GM18873 (cell line): ENCODE data around the gene UVSSA.
"Not testable (repeated sequence)": the region's sequence is repeated elsewhere in the genome, so short reads cannot be mapped to it uniquely, and the experiment has no call there.

Source experiments
- ATAC-seq: cut with Tn5 transposase; IDR thresholded peaks from one replicate; pipeline ENCODE4 v1.9.1; 2021; ENCODE audit warnings: mild to moderate bottlenecking, moderate library complexity, moderate number of reproducible peaks; ENCODE audit not compliant: unreplicated experiment, low FRiP score

UVSSA gene

DNA sequence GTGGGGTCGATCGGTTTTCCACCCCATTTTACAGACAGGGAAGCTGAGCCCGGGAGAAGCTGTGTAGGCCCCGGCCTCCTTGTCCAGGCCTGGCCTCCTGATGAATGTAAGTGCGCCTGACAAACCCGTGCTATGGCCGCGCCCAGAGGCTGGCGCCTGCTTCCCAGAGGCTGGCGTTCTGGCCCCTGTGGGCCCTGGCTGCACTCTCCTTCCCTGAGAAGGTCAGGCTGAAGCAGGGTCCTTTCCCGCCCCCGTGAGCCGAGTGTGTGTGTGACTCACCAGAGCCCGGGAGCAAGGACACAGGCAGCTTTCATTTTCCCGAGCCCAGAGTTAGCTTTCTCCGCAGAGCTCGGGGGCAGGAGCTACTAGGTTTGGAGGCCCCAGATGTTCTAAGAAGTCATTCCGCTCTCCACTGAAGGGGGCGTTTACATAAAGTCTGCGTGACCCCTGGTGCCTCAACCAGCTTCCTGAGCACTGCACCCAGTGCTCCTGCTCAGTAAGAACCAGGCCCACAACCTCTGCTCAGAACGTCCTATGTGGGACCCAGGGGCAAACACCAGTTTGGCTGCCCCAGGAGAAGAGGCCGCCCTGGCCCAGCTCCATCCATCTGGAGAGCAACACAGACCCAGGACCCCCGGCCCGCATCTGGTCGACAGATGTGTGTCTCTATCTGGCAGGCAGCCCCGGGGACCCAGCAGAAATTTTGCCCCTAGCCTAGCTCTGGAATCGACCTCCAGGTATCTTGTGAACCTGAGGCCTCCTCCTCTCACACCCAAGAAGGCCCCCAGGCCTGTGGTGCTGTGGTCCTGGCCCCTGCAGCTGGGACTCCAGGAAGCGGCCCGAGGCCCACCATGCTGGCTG lies 13.6 kb downstream of the UVSSA start:
- no peak for ATAC-seq

DNA sequence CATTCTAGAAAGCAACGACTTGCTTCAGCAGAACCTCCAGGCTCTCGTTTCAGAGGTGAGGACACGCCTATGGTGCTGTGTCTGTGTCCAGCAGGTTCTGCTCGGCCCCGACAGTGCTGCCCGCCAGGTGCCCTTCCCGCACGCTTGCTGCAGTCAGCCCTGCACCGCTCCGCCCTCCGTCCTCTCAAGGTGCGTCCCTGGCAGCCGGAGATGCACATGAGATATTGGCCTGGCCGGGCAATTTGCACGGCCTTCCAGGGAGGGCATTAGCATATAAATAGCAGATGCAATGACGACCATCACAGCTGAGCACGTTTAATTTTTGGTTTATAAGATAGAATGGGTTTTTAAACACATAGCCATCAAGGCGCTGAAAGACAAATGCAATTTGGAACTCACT lies 14.4 kb downstream of the UVSSA start:
- ATAC-seq = no peak

DNA sequence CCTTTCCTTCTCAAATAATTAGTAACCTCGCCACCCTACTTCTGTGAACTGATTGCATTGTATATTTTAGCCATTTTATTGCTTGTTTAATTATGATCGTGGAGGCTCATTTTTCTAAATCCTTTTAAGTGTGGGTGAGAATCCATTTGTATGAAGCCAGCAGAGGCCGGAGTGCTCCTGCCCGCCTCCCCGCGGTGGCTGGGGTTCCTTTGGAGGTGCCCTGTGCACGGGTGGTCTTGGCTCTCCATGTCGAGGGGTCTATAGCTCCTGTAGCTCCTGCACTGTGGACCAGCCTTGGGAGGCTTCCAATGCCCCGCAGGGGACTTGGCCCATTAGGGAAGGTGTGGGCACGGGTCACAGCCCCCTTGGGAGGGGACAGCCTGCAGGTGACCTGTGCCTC lies 15.0 kb downstream of the UVSSA start:
- ATAC-seq = no peak

DNA sequence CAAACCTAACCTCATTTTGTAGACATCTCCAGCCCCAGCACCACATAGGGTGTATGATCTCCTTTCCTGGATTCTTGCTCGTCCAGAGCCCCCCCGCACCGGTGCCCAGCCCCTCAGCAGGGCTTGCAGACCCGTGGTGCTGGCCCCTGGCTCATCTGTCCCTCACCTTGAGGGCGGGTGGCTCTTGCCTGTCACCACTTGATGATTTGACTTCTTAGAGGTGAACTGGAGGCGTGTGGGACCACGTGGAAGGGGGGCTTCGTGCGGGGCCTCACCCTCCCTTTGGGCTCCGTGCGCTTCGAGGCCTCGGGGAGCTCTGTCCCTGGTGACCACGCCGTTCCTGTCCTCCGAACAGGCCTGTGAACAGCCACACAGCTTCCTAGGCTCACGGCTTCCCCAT lies 15.5 kb downstream of the UVSSA start:
- no peak for ATAC-seq

DNA sequence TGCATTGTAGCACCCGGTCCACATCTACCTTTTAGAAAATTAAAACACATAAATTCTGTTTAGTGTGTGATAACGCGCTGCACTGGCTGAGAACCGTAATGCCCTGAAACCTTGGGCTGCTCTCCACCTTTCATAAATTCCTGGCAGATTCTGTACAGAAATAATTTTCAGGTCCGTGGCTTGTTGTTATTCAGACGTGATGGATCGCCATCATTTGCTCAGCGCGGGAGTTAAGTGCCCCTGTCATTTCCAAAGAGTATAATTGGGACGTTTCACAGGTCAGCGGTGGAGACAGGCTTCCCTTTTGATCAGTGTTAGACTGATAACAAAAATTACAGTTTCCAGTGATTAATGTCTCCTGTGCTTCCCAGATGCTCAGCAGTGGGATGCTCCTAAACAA lies 16.5 kb downstream of the UVSSA start:
- no peak for ATAC-seq

- ATAC-seq = no peak
Measured at GRCh38 chr4:1364217-1364616, 17.2 kb downstream of the UVSSA start.

GRCh38 chr4:1364748-1365147 lies 17.7 kb downstream of the UVSSA start:
- ATAC-seq = no peak

GRCh38 chr4:1365271-1366178 lies 18.5 kb downstream of the UVSSA start:
- no peak for ATAC-seq

- no peak for ATAC-seq
Measured at GRCh38 chr4:1366371-1367229, 19.6 kb downstream of the UVSSA start.

DNA sequence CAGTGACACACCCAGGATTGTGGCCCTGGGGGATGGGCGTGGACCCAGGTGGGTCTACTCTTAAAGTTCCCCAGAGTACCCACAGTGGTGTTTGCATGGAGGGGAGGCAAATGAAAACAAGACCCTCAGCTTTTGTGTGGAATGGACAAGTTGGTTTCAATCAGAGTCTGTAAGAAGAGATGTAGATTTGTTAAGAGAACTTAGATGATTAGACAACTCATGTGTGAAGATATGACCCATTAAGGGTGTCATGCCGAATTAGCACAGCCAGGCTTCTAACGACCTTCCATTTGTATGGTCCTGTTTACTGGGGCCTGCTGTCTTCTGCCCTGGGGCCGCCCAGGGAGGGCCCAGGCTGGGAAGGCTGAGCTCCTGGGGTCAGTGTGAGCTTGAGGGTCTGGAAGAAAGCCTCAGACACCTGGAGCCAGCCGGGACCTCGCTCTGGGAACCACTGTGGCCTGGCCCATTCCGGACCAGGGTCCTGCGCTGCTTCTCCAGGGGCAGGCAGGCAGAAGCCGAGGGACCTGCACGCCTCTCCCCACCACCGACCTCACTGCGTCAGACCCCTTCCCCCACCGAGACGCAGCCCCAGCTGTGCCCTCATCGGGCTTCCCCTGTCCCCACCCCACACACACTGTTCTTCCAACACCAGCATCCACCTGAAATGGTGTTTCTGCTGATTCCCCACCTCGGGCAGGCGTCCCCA lies 20.4 kb downstream of the UVSSA start:
- ATAC-seq = no peak

GRCh38 chr4:1367936-1368289 lies 20.9 kb downstream of the UVSSA start:
- ATAC-seq = no peak

DNA sequence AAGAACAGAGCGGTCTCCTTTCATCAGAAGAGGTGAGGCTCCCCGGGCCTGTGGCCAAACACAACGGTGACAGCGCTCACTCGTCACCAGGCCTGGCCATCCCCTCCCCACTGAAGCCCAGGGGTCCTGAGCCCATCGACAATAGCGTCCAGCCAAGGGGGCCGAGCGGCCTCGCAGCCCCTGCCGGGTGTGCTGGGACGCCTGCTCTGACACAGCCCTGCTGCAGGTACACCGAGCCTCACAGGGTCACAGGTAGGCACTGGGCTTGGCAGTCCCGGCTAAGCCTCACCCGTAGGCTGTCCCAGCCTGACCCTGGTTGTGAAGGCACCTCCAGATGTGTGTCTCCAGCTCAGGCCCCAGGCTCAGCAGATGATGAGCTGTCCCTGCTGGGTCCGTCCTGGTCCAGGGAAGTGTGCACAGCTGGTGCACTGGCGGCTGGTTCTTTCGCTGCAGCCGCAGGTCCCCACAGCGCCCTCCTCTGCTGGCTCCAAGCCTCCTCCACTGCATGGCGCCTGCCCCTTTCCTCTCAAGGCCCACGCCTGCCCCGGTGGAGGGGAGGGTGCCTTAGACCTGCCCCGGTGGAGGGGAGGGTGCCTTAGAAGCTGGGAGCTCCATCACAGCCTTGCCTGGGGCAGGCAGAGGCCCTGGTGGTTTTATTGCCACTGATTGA lies 21.5 kb downstream of the UVSSA start:
- no peak for ATAC-seq

GRCh38 chr4:1369091-1369450 lies 22.1 kb downstream of the UVSSA start:
- no peak for ATAC-seq

DNA sequence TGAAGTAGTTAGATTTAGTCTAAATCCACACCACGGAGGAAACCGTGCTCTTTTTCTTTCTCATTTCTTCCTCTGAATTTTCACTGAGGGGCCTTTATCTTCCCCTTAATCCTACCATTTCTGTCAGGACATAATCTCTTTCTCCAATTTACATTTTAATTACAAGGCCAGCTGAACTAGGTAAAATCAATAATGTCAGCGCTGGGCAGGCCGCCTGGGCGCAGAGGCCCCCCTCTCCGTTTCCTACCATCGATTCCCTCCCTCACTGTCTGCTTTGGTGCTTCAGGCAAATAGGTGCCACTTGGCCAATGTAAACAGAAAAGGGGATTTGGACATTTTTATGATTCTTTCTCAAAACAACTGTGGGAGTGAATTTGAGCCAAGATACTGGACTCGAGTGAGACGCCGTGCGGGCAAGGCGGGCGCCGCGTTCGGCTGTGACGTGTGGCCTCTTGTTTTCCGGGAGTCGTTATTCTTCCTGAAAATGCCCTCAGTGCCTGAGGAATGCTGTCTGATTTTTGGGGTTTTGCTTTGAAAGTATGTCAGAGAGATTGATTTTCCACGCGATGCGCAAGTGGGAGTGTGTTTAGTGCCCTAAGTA lies 22.6 kb downstream of the UVSSA start:
- no peak for ATAC-seq

GRCh38 chr4:1370321-1371124 lies 23.5 kb downstream of the UVSSA start:
- ATAC-seq = no peak

DNA sequence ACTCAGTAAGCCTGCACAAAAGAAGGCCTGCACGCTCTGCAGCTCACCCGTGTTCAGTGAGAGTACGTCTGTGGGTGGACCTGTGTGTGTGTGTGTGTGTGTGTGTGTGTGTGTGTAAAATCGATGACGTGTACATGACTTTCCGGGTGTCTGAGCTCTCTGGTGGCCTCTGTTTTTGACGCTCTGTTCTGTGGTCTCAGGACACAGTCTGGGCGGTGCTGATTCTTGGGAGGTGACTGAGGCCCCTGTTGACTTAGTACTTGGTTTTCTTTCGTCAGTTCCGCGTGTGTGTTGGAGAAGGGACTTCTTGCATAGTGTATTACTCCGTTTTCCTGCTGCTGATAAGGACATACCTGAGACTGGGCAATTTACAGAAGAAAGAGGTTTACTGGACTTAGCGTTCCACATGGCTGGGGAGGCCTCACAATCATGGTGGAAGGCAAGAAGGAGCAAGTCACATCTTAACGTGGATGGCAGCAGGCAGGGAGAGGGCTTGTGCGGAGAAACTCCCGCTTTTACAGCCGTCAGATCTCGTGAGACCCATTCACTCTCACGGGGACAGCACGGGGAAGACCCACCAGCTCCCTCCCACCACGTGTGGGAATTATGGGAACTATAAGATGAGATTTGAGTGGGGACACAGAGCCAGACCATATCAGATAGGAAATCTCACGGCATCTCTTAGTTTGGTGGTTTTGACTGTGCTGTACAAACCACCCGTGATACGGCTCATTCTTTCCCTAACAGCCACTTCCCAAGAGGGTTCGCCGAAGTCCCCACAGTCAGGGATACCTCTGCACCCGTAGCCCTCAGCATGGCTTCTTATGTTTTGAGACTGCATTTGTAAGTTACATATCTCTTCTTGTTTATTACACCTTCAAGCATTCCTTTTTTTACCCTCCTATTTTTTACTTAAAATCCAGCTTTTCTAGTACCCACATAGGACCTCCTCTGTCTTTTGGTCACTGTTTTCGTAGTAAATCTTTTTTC lies 24.5 kb downstream of the UVSSA start:
- no peak for ATAC-seq

DNA sequence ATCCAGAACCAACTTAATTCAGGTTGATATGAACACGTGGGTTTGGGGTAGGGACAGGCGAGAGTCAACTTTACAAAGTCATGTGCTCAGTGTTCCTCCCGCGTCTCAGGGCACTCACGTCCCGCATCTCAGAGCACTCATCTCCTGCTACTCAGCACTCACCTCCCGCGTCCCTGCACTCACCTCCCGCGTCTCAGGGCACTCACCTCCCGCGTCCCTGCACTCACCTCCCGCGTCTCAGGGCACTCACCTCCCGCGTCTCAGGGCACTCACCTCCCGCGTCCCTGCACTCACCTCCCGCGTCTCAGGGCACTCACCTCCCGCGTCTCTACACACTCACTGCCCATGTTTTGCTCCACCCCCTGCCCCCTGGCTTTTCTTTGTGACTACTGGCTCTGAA lies 25.6 kb downstream of the UVSSA start:
- ATAC-seq = not testable (repeated sequence)
